Ovary (tissue), 9 donors: ENCODE data around the gene CD300LD. TPM values are rescaled to one million over a fixed set of nuclear protein-coding genes. Genes with fewer than 3 reads are reported as not detected.
"Not testable (repeated sequence)": the region's sequence is repeated elsewhere in the genome, so short reads cannot be mapped to it uniquely, and the experiment has no call there.

ENCODE experiments used
- DNase-seq, 5 donors: peaks; one replicate each; pipeline ENCODE4 v3.0.0-alpha.2; 2019 to 2020
- H3K27ac ChIP-seq, 2 donors: fragments of 200-600 bp; one replicate each; pipeline versions ENCODE4 v1.5.1 to v1.8.0; 2019 to 2022
- H3K27me3 ChIP-seq: fragments of 200-600 bp; one replicate; pipeline ENCODE4 v1.8.0; 2022
- H3K36me3 ChIP-seq: fragments of 200-600 bp; sonication (generic); one replicate; pipeline ENCODE4 v1.5.1; 2019
- H3K4me1 ChIP-seq: one replicate; pipeline ENCODE4 v1.8.1; 2013; ENCODE audit warnings: mild to moderate bottlenecking, moderate library complexity; ENCODE audit not compliant: insufficient read depth
- H3K4me3 ChIP-seq: fragments of 200-600 bp; sonication (generic); one replicate; pipeline ENCODE4 v1.5.1; 2017
- H3K9me3 ChIP-seq, 2 donors: fragments of 200-600 bp in 1 of 2; sonication (generic) in 1 of 2; one replicate each; pipeline versions ENCODE4 v1.5.1 to v1.8.1; 2013 to 2019; ENCODE audit warnings: mild to moderate bottlenecking in 1 of 2, moderate library complexity in 1 of 2
- CTCF ChIP-seq, 3 donors: fragments of 450-650 bp in 2 of 3; fragments of 200-600 bp in 1 of 3; IDR thresholded peaks; one replicate each; pipeline versions ENCODE4 v1.5.1 to v1.8.0; 2016 to 2022; ENCODE audit warnings: antibody characterized with exemption in 3 of 3, mild to moderate bottlenecking in 1 of 3
- EP300 ChIP-seq: sonication (generic); formaldehyde crosslinking; IDR thresholded peaks from one replicate; pipeline ENCODE4 v1.6.1; 2017; ENCODE audit warnings: antibody characterized with exemption
- POLR2A ChIP-seq: fragments of 450-650 bp; IDR thresholded peaks from one replicate; pipeline ENCODE4 v1.6.1; 2017; ENCODE audit warnings: antibody characterized with exemption, mild to moderate bottlenecking, moderate library complexity
- WGBS, 3 donors: extraction: QIAGEN DNeasy Blood & Tissue Kit in 1 of 3; methylation state at CpG; one replicate each; pipeline versions ENCODE4 v1.1.5 to v1.1.7; 2013 to 2017; 5-methylcytosine and 5-hydroxymethylcytosine counted together
- intact Hi-C, 4 donors: fragments of 100-400 bp; cut with DNase I; formaldehyde crosslinking; loops; one replicate each; pipeline versions ENCODE4 v1.11.0 to v1.15.1; 2022 to 2023
- polyA plus RNA-seq, 2 donors: library from polyadenylated mRNA; stranded (reverse); fragments of 200-250 nt in 1 of 2; fragments of 350-450 nt in 1 of 2; fragmentation: Illumina TruSeq in 1 of 2; extraction: RNeasy Lipid Tissue Mini Kit (QIAGEN cat#74804) in 1 of 2; gene quantifications; one replicate each; pipeline ENCODE4 v1.2.3, GENCODE V29; 2013 to 2014
- total RNA-seq, 7 donors: library from RNA; depleted of rRNA in 2 of 7; stranded (reverse); fragments of >200 nt in 2 of 7; fragmentation: NEBNext Ultra II Directional in 3 of 7; extraction: Animal tissue kit (Norgen Biotek cat#: 25700) in 3 of 7; gene quantifications; one replicate each; pipeline versions ENCODE4 v1.1.0 to v1.2.4, GENCODE V29; 2016 to 2023
- donor health status: DM: no; HTN: no; CAD: no; lungs with moderate emphysema.
- donor health status: DM: no; HTN: no; CAD: no.
- donor health status: Bipolar disorder and iron deficiency.
- donor health status: DM: yes; HTN: yes; CAD: no.
- donor health status: DM: no; HTN: no; CAD: no.
- donor health status: DM: yes; HTN: yes; CAD: no.

The CD300LD gene
- total and polyA plus RNA-seq, 9 donors, result not detected

- H3K27me3 ChIP-seq, result no peaks in the 10 kb centered on the region
- H3K9me3 ChIP-seq, result no peaks in the 10 kb centered on the region
- no peak overlapping the region for H3K27ac ChIP-seq
- intact Hi-C loops, result no loop called here
- no peaks in the 10 kb centered on the region for H3K36me3 ChIP-seq
- 15 to 24% (median 22%) methylated on average over 14 of the region's 14 CpGs for WGBS, 3 donors
- DNase-seq, result no peak
- no peaks in the 10 kb centered on the region for H3K4me1 ChIP-seq
- no peak for TF ChIP-seq POLR2A
- TF ChIP-seq CTCF (IDR thresholded peaks at IDR 0.05), result no peak
- no peak for TF ChIP-seq EP300
- H3K4me3 ChIP-seq, result no peak overlapping the region
Measured at GRCh38 chr17:74631468-74632450, 39.7 kb upstream of the CD300LD start.

GRCh38 chr17:74630251-74630650 is 38.2 kb upstream of the CD300LD start:
- intact Hi-C loops, result not testable (repeated sequence)
- WGBS, 3 donors, result 79 to 84% (median 80%) methylated on average over 14 of the region's 14 CpGs

GRCh38 chr17:74625661-74626060 is 33.6 kb upstream of the CD300LD start:
- Histone ChIP-seq H3K4me1 (no peaks in the 10 kb centered on the region), H3K36me3 (no peaks in the 10 kb centered on the region), H3K4me3 (no peak overlapping the region), H3K9me3 (no peaks in the 10 kb centered on the region), H3K27me3 (no peaks in the 10 kb centered on the region), H3K27ac (no peak overlapping the region)
- TF ChIP-seq POLR2A, result no peak
- TF ChIP-seq EP300, result no peak
- TF ChIP-seq CTCF (IDR thresholded peaks at IDR 0.05), result no peak
- 51 to 71% (median 59%) methylated on average over 3 of the region's 3 CpGs for WGBS, 3 donors
- intact Hi-C loops, result no loop called here
- DNase-seq, result no peak

More at GRCh38 chr17:74630251-74630650, 38.2 kb upstream of the CD300LD start:
- not testable (repeated sequence) for H3K4me1 ChIP-seq, H3K4me3 ChIP-seq, H3K27me3 ChIP-seq, DNase-seq, H3K9me3 ChIP-seq, H3K27ac ChIP-seq, H3K36me3 ChIP-seq

- WGBS, 3 donors, result 82 to 97% (median 97%) methylated on average over 1 of the region's 1 CpG
- Histone ChIP-seq H3K9me3 (no peaks in the 10 kb centered on the region), H3K27ac (no peak overlapping the region), H3K27me3 (no peaks in the 10 kb centered on the region), H3K4me3 (no peak overlapping the region), H3K36me3 (no peaks in the 10 kb centered on the region), H3K4me1 (no peaks in the 10 kb centered on the region)
- TF ChIP-seq POLR2A (no peak), CTCF (IDR thresholded peaks at IDR 0.05) (no peak), EP300 (no peak)
- no peak for DNase-seq
- intact Hi-C loops, result no loop called here
Measured at GRCh38 chr17:74624131-74624530, 32.0 kb upstream of the CD300LD start.

GRCh38 chr17:74623693-74624093 is 31.6 kb upstream of the CD300LD start, which contains the start of gene CD300E:
Gene CD300E (minus strand): TSS chr17:74623738. CDS start chr17:74623621, 117 bp downstream.
- intact Hi-C loops, result no loop called here
- 73 to 76% (median 74%) methylated on average over 5 of the region's 5 CpGs for WGBS, 3 donors
- no peak within 1 kb of the TSS for H3K27ac ChIP-seq

More at GRCh38 chr17:74623693-74624093, 31.6 kb upstream of the CD300LD start, which contains the start of gene CD300E:
- Histone ChIP-seq H3K9me3 (no peaks in the 10 kb centered on the region), H3K4me1 (no peaks in the 10 kb centered on the region), H3K36me3 (no peaks in the 10 kb centered on the region), H3K27me3 (no peaks in the 10 kb centered on the region), H3K4me3 (no peak within 1 kb of the TSS)
- TF ChIP-seq EP300, result no peak
- TF ChIP-seq CTCF (IDR thresholded peaks at IDR 0.05), result no peak
- no peak for TF ChIP-seq POLR2A
- DNase-seq, result no peak
